ENCODE data around the gene FOXI3. TPM values are rescaled to one million over a fixed set of nuclear protein-coding genes. Genes with fewer than 3 reads are reported as not detected.
A peak's percentile ranks its signal among the peaks of the same experiment; 100 is the strongest.
"Not testable (repeated sequence)": the region's sequence is repeated elsewhere in the genome, so short reads cannot be mapped to it uniquely, and the experiment has no call there.

FOXI3 gene
- total RNA-seq, 1 donor from 2014 or later, result not detected

DNA sequence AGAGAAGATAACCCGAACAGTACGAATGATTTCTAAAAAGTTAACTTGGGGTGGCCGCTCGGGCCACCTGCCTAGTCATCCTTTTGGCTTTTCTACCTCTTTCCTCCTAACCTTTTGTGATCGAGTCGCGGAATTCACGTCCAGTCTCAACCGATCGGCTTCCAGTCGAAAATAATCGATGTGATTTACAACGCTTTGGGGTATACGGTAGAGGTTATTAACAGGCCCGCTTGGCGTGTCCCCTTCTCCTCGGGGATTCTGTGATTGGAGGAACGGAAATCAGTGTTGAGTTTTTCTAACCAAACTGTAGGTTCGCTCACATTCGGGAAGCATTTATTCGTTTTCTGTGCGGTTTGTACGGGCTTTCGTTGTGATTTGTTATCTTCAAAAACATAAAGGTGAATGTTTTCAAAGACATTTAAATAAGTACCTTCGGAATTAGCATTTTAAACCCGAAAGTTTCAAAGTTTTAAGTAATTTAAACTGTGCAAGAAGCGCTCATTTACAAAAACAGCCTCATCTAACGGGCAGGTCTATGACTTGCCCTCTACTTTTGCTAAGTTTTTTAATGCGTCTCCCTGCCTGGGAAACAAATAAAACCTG lies 588 bp upstream of the FOXI3 start:
- DNase-seq (ENCODE audit: low spot score), result no peak
- H3K9me3 Mint-ChIP-seq, result no peaks in the 10 kb centered on the region
- no peak overlapping the region for H3K27ac Mint-ChIP-seq
- intact Hi-C loops (cut with micrococcal nuclease), result no loop called here
- H3K4me3 Mint-ChIP-seq (ENCODE audit: low read depth), result peak overlapping the region; percentile 73
- H3K36me3 Mint-ChIP-seq (ENCODE audit: low read depth), result no peaks in the 10 kb centered on the region
- peaks cover 64% of the 10 kb centered on the region for H3K27me3 Mint-ChIP-seq (ENCODE audit: low read depth)
- H3K4me1 Mint-ChIP-seq (ENCODE audit: low read depth), result peaks cover 5% of the 10 kb centered on the region

DNA sequence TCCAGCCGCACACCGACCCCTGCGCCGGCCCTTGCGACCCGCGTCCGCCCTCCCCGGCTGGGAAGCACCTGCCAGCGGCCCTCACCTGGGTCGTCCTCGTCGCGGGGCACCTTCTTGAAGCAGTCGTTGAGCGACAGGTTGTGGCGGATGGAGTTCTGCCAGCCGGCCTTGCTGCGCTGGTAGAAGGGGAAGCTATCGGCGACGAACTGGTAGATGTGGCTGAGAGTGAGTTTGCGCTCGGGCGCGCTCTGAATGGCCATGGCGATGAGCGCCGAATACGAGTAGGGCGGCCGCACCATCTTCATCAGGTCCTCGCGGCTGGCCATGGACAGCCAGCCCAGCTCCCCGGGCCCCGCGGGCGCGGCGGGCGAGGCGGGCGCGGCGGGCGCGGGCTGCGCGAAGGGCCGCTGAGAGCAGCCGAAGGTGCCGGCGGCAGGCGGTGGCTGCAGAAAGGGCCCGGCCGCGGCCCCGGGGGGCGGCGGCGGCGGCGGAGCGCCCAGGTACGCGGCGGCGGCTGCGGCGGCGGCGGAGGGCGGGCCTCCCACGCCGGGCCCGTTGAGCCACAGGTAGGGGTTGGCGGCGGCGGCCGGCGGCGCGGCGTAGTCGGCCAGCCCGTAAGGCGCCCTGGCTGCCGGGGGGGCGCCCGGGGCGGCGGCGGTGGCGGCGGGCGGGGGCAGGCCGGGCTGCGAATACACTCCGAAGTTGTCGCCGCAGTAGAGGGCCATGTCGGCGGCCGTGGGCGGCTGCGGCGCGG lies 505 bp downstream of the FOXI3 start:
- H3K4me3 Mint-ChIP-seq (ENCODE audit: low read depth), result peak overlapping the region; percentile 52
- no peaks in the 10 kb centered on the region for H3K36me3 Mint-ChIP-seq (ENCODE audit: low read depth)
- H3K27ac Mint-ChIP-seq, result no peak overlapping the region
- peaks cover 64% of the 10 kb centered on the region for H3K27me3 Mint-ChIP-seq (ENCODE audit: low read depth)
- intact Hi-C loops (cut with micrococcal nuclease), result no loop called here
- H3K4me1 Mint-ChIP-seq (ENCODE audit: low read depth), result peaks cover 5% of the 10 kb centered on the region
- no peaks in the 10 kb centered on the region for H3K9me3 Mint-ChIP-seq
- DNase-seq (ENCODE audit: low spot score), result no peak

DNA sequence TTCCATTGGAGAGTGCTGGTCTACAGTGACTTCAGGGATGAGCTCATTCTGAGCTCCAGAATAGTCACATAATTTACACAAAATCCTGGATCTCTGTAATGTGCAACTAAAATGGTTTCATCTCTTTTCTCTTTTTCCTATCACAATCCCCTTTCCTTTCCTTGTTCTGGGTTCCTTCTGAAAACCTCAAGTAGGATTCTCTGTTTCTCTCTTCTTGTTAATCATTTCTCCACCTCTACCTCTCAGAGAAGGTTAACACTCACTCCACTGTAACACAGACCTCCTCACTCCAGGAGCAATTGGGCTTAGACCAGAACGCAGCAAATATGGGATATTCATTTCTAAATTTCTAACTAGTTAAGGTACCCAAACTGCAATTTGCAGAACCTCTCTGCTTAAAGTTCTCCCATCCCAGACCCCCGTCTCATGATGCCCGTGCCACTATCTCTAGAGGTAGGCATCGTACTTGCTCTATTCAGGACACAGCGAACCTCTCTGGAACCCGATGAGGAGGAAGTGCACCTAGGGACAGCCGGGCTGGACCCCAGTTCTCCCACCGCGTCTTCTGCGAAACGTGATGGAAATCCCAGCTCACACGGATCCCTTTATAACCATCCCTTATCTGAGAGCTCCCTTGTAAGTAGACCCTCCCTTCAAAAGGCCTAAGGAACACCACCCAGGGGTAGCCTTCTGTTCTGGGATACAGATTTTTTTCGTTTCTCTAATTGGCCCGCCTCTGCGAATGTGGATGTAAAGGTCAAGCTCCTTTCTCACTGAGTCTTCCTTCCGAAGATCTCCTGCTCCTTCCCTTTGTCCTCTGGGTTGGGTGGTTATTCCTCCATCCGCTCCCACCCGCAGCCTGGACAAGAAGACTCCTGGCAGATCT lies 1.3 kb downstream of the FOXI3 start:
- peaks cover 63% of the 10 kb centered on the region for H3K27me3 Mint-ChIP-seq (ENCODE audit: low read depth)
- H3K27ac Mint-ChIP-seq, result no peak overlapping the region
- no peaks in the 10 kb centered on the region for H3K9me3 Mint-ChIP-seq
- no peaks in the 10 kb centered on the region for H3K36me3 Mint-ChIP-seq (ENCODE audit: low read depth)
- DNase-seq (ENCODE audit: low spot score), result no peak
- peak overlapping the region; percentile 52 for H3K4me3 Mint-ChIP-seq (ENCODE audit: low read depth)
- intact Hi-C loops (cut with micrococcal nuclease), result no loop called here
- peaks cover 5% of the 10 kb centered on the region for H3K4me1 Mint-ChIP-seq (ENCODE audit: low read depth)

DNA sequence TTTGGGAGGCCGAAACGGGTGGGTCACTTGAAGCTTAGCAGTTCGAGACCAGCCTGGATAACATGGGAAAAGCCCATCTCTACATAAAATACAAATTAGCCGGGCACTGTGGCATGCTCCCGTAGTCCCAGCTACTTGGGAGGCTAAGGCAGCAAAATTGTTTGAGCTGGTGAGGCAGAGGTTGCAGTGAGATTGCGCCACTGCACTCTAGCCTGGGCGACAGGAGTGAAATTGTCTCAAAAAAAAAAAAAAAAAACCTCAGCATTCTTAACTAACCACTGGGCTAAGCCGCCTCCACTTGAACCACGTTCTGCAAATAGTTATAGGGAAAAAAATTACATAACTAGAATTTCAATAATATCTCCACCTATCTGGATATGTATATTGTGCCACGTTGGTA lies 2.3 kb downstream of the FOXI3 start:
- no peak overlapping the region for H3K27ac Mint-ChIP-seq
- DNase-seq (ENCODE audit: low spot score), result no peak
- no peaks in the 10 kb centered on the region for H3K9me3 Mint-ChIP-seq
- H3K27me3 Mint-ChIP-seq (ENCODE audit: low read depth), result peaks cover 60% of the 10 kb centered on the region
- H3K36me3 Mint-ChIP-seq (ENCODE audit: low read depth), result no peaks in the 10 kb centered on the region
- peaks cover 5% of the 10 kb centered on the region for H3K4me1 Mint-ChIP-seq (ENCODE audit: low read depth)
- intact Hi-C loops (cut with micrococcal nuclease), result no loop called here
- H3K4me3 Mint-ChIP-seq (ENCODE audit: low read depth), result no peak overlapping the region

DNA sequence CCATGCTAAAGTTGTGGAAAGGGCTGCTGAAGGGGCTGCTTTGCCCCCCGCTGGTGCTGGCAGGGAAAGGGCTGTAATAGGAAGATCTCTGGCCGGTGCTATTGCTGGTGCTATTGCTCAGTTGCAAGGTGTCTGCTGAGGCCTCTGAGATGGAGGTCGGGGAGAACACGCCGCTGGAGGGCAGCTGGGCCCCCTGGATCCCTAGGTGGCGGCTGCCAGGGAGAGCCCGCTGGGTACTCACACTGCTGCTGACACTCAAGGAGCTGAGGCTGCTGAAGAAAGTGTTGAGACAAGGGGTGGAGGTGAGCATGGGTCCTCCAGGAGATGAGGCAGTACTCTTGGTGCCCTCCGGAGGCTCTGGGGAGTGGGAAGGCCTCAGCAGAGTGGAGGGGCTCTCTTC lies 4.2 kb downstream of the FOXI3 start:
- Mint-ChIP-seq H3K36me3 (ENCODE audit: low read depth) (no peaks in the 10 kb centered on the region), H3K9me3 (no peaks in the 10 kb centered on the region), H3K4me3 (ENCODE audit: low read depth) (no peak overlapping the region), H3K27ac (no peak overlapping the region), H3K4me1 (ENCODE audit: low read depth) (peaks cover 5% of the 10 kb centered on the region), H3K27me3 (ENCODE audit: low read depth) (peaks cover 49% of the 10 kb centered on the region)
- no peak for DNase-seq (ENCODE audit: low spot score)
- intact Hi-C loops (cut with micrococcal nuclease), result no loop called here

DNA sequence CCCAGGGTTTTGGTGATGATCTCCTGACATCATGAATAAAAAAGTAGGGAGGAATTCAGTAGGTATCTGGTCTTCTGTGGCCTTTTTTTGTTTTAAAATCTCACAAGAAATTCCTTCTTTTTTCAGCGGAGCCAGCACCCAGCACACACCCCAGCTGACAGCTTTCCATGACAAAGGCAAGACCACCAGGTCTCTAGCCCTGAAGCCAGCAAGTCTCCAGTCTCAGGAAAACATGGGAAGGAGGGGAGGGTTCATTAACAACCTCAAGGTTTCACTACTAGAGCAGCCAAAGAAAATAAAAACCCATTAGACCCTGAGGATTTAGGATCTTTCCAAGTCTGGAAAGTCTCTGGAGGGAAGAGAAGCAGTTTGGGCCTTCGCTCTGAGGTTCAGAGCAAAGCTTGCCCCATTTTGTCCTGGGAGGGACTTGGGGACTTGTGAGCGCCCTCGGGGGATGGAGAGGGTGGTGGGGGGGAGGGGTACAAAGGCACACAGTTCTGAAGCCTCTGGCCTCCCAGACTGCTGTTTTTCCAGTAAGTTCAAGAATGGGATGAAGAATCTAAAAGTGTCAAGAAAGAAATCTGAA lies 9.0 kb downstream of the FOXI3 start:
- Mint-ChIP-seq H3K27ac (no peak overlapping the region), H3K9me3 (no peaks in the 10 kb centered on the region), H3K4me1 (ENCODE audit: low read depth) (no peaks in the 10 kb centered on the region), H3K36me3 (ENCODE audit: low read depth) (no peaks in the 10 kb centered on the region), H3K4me3 (ENCODE audit: low read depth) (no peak overlapping the region), H3K27me3 (ENCODE audit: low read depth) (peaks cover 17% of the 10 kb centered on the region)
- intact Hi-C loops (cut with micrococcal nuclease), result no loop called here
- DNase-seq (ENCODE audit: low spot score), result no peak

DNA sequence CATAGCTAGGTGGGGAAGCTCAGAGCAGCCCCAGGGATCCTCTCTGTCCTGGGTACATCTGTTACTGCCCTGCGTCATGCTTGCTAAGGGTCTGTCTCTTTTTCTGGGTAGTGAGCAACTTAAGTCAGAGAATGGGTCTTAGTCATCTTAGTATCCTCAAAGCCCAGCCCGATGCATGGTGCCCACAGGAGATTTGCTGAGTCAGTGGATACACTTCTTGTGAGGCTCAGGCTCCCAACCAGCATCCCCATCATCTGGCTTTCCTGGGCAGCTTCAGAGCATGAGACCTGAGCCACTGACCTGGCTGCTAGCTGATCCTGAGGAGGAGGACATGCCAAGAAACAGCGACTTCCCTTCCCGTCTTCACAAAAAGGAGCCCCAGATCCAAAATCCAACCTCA lies 10.0 kb downstream of the FOXI3 start:
- Mint-ChIP-seq H3K4me1 (ENCODE audit: low read depth) (no peaks in the 10 kb centered on the region), H3K36me3 (ENCODE audit: low read depth) (no peaks in the 10 kb centered on the region), H3K4me3 (ENCODE audit: low read depth) (no peak overlapping the region), H3K9me3 (no peaks in the 10 kb centered on the region), H3K27ac (no peak overlapping the region), H3K27me3 (ENCODE audit: low read depth) (peaks cover 14% of the 10 kb centered on the region)
- intact Hi-C loops (cut with micrococcal nuclease), result no loop called here
- no peak for DNase-seq (ENCODE audit: low spot score)

DNA sequence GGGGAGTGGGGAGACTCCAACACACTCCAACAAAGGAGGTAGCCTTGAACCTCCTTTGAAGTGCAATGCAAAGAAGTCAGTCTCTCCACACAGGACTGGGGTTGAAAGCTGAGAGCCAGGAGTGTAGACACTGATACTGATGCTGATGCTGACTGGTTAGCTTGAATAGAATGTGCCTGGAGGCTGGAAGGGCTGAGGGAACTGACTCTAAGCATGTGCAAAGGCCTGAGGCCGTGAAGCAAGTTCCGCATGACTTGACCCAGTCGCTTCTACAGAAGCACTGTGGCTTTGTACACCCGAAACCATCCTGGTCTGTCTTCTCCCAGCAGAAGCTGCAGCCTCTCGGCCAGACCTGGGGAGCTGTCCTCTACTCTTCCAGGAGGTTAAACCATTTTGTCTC lies 10.4 kb downstream of the FOXI3 start:
- Mint-ChIP-seq H3K4me3 (ENCODE audit: low read depth) (no peak overlapping the region), H3K36me3 (ENCODE audit: low read depth) (no peaks in the 10 kb centered on the region), H3K9me3 (no peaks in the 10 kb centered on the region), H3K27ac (no peak overlapping the region), H3K27me3 (ENCODE audit: low read depth) (peaks cover 11% of the 10 kb centered on the region), H3K4me1 (ENCODE audit: low read depth) (no peaks in the 10 kb centered on the region)
- intact Hi-C loops (cut with micrococcal nuclease), result no loop called here
- DNase-seq (ENCODE audit: low spot score), result no peak

DNA sequence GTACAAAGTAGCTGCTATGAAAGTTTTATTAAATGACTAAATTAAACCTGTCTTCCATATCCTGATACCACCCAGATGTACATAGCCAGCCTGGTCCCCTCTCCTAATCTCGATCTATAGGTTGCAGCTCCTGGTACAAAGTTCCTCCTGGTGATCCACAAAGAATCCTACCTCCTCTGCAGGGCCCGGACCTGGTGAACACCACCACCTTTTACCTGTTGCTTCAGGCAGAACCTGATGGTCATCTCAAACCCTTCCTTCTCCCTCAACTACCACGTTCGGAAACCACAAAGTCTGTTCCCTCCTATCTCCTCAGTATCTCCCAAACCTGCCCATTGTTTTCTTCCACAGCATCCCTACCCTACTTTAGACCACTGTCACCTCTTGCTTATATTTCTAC lies 15.5 kb downstream of the FOXI3 start:
- H3K27ac Mint-ChIP-seq, result no peak overlapping the region
- H3K36me3 Mint-ChIP-seq (ENCODE audit: low read depth), result no peaks in the 10 kb centered on the region
- intact Hi-C loops (cut with micrococcal nuclease), result no loop called here
- H3K4me1 Mint-ChIP-seq (ENCODE audit: low read depth), result no peaks in the 10 kb centered on the region
- H3K4me3 Mint-ChIP-seq (ENCODE audit: low read depth), result no peak overlapping the region
- H3K9me3 Mint-ChIP-seq, result no peaks in the 10 kb centered on the region
- no peak for DNase-seq (ENCODE audit: low spot score)
- H3K27me3 Mint-ChIP-seq (ENCODE audit: low read depth), result peaks cover 9% of the 10 kb centered on the region

DNA sequence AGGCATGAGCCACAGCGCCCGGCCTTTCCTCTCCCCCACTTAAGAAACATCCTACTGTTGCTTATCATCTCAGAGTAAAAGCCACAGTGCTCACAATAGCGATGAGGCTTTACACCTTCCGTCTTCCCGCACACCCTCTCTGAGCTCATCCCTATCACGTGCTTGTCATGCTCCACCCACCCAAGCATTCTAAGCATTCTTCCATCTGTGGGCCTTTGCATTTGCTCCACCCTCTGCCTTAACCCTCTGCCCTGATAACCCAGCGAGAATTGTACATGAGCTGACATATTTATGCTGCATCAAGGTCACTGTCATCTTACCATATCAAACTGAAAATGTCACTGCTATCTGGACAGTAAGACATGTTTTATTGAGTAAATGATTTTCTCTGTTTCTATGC lies 22.6 kb downstream of the FOXI3 start:
- H3K36me3 Mint-ChIP-seq (ENCODE audit: low read depth), result no peaks in the 10 kb centered on the region
- no peak overlapping the region for H3K27ac Mint-ChIP-seq
- H3K9me3 Mint-ChIP-seq, result no peaks in the 10 kb centered on the region
- H3K4me1 Mint-ChIP-seq (ENCODE audit: low read depth), result no peaks in the 10 kb centered on the region
- intact Hi-C loops (cut with micrococcal nuclease), result no loop called here
- no peaks in the 10 kb centered on the region for H3K27me3 Mint-ChIP-seq (ENCODE audit: low read depth)
- DNase-seq (ENCODE audit: low spot score), result no peak
- H3K4me3 Mint-ChIP-seq (ENCODE audit: low read depth), result no peak overlapping the region

DNA sequence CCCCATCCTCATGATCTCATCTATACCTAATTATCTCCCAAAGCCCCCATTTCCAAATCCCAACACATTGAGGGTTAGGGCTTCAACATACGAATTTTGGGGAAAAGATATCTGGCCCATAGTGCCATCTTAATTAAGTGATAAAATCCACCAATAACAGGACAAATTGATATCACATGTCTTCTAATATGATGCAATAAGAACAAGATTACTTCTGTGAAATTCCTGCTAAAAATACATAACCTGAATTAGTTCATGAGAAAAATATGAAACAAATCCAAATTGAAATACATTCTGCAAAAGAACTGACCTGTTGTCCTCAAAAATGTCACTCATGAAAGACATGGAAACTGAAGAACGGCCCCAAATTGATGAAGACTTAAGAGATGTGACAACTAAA lies 28.8 kb downstream of the FOXI3 start:
- Mint-ChIP-seq H3K9me3 (no peaks in the 10 kb centered on the region), H3K27ac (no peak overlapping the region), H3K27me3 (ENCODE audit: low read depth) (no peaks in the 10 kb centered on the region), H3K4me1 (ENCODE audit: low read depth) (no peaks in the 10 kb centered on the region), H3K36me3 (ENCODE audit: low read depth) (no peaks in the 10 kb centered on the region), H3K4me3 (ENCODE audit: low read depth) (no peak overlapping the region)
- intact Hi-C loops (cut with micrococcal nuclease), result no loop called here
- DNase-seq (ENCODE audit: low spot score), result no peak

DNA sequence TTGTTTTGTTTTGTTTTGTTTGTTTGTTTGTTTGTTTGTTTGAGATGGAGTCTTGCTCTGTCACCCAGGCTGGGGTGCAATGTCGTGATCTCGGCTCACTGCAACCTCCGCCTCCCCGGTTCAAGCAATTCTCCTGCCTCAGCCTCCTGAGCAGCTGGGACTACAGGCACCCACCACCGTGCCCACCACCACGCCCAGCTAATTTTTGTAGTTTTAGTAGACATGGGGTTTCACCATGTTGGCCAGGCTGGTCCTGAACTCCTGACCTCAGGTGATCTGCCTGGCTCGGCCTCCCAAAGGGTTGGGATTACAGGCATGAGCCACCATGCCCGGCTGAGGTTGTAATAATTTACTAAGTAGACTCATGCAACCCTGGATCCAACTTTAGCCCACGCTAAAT lies 33.4 kb downstream of the FOXI3 start:
- DNase-seq (ENCODE audit: low spot score); H3K27ac Mint-ChIP-seq; H3K4me1 Mint-ChIP-seq (ENCODE audit: low read depth); H3K36me3 Mint-ChIP-seq (ENCODE audit: low read depth); intact Hi-C loops (cut with micrococcal nuclease); H3K9me3 Mint-ChIP-seq; H3K4me3 Mint-ChIP-seq (ENCODE audit: low read depth); H3K27me3 Mint-ChIP-seq (ENCODE audit: low read depth): not testable (repeated sequence)

All from activated T-helper 2 cell treated with anti-CD3 and anti-CD28 coated beads, Interferon-gamma antibody, Interleukin-2, Interleukin-4, amounts not matched to agents 10 μg/mL and 5 μg/mL and 100 μg/mL, durations not matched to agents 14 hours and 24 hours and 36 hours (primary cell).